ENCODE measurements around the gene MTCH2. TPM values are rescaled to one million over a fixed set of nuclear protein-coding genes. Genes with fewer than 3 reads are reported as not detected.

MTCH2 gene
- total and polyA plus RNA-seq, 4 donors: 33.0 to 76.2 (median 59.8) TPM

GRCh38 chr11:47592251-47592650, 50.1 kb downstream of the MTCH2 start:
- ATAC-seq (ENCODE audit: insufficient read depth, low FRiP score) (no peak), DNase-seq (no peak)
- Histone ChIP-seq H3K4me3 (no peak overlapping the region), H3K9ac (ENCODE audit: insufficient read depth in 1 of 2, low read length in 2 of 2) (no peak overlapping the region), H3K27ac (ENCODE audit: low read depth in 1 of 2, low read length in 1 of 2) (no peak overlapping the region), H3K4me1 (ENCODE audit: control insufficient read depth in 5 of 5, insufficient read depth in 5 of 5, low read length in 5 of 5) (peaks cover 0 to 24% (median 5%) of the 10 kb centered on the region in 5 donors), H3K27me3 (ENCODE audit: control insufficient read depth in 3 of 3, insufficient read depth in 3 of 3, low read length in 2 of 3) (peaks cover 0 to 23% (median 12%) of the 10 kb centered on the region in 3 donors), H3K9me3 (ENCODE audit: control insufficient read depth in 4 of 4, insufficient read depth in 3 of 4, low read length in 3 of 4) (peaks cover 0 to 4% (median 0%) of the 10 kb centered on the region in 4 donors), H3K36me3 (ENCODE audit: control insufficient read depth in 4 of 4, insufficient read depth in 4 of 4, low read length in 4 of 4) (peaks cover 0 to 3% (median 0%) of the 10 kb centered on the region in 4 donors)
- WGBS, 2 donors: 34 to 64% methylated on average over 4 of the region's 4 CpGs
- TF ChIP-seq, protein P1, sequence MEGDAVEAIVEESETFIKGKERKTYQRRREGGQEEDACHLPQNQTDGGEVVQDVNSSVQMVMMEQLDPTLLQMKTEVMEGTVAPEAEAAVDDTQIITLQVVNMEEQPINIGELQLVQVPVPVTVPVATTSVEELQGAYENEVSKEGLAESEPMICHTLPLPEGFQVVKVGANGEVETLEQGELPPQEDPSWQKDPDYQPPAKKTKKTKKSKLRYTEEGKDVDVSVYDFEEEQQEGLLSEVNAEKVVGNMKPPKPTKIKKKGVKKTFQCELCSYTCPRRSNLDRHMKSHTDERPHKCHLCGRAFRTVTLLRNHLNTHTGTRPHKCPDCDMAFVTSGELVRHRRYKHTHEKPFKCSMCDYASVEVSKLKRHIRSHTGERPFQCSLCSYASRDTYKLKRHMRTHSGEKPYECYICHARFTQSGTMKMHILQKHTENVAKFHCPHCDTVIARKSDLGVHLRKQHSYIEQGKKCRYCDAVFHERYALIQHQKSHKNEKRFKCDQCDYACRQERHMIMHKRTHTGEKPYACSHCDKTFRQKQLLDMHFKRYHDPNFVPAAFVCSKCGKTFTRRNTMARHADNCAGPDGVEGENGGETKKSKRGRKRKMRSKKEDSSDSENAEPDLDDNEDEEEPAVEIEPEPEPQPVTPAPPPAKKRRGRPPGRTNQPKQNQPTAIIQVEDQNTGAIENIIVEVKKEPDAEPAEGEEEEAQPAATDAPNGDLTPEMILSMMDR (IDR thresholded peaks at IDR 0.05; ENCODE audit: control extremely low read depth, extremely low read depth): no peak

DNA sequence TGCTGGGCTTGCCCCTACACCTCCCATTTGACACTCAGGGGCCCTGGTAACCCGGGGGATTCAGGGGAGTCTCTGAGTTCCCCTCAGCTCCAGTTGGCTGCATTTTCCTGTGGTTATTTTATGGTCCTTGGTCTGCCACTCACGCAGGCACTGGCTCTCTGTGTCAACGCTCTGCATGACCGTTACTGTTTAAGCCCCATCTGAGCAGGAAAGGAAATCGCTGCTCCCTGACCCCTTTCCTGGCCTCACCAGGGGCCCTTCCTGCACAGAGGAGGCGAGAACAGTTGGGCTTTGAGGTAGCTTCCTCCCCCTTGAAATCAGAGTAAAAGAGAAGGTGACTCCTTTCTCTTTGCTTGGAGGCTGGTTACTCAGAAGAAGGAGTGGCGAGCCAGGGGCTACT, 50.6 kb downstream of the MTCH2 start:
- ATAC-seq (ENCODE audit: insufficient read depth, low FRiP score): no peak
- H3K4me1 ChIP-seq (ENCODE audit: control insufficient read depth in 5 of 5, insufficient read depth in 5 of 5, low read length in 5 of 5): peaks cover 0 to 28% (median 5%) of the 10 kb centered on the region in 5 donors
- H3K27ac ChIP-seq (ENCODE audit: low read depth in 1 of 2, low read length in 1 of 2): no peak overlapping the region
- 15 to 37% methylated on average over 7 of the region's 7 CpGs for WGBS, 2 donors
- TF ChIP-seq, protein P1 (IDR thresholded peaks at IDR 0.05; ENCODE audit: control extremely low read depth, extremely low read depth): no peak
- no peak for DNase-seq
- no peak overlapping the region for H3K9ac ChIP-seq (ENCODE audit: insufficient read depth in 1 of 2, low read length in 2 of 2)
- H3K4me3 ChIP-seq: no peak overlapping the region
- H3K36me3 ChIP-seq (ENCODE audit: control insufficient read depth in 4 of 4, insufficient read depth in 4 of 4, low read length in 4 of 4): peaks cover 0 to 3% (median 0%) of the 10 kb centered on the region in 4 donors
- peaks cover 0 to 4% (median 0%) of the 10 kb centered on the region in 4 donors for H3K9me3 ChIP-seq (ENCODE audit: control insufficient read depth in 4 of 4, insufficient read depth in 3 of 4, low read length in 3 of 4)
- peaks cover 0 to 23% (median 12%) of the 10 kb centered on the region in 3 donors for H3K27me3 ChIP-seq (ENCODE audit: control insufficient read depth in 3 of 3, insufficient read depth in 3 of 3, low read length in 2 of 3)

DNA sequence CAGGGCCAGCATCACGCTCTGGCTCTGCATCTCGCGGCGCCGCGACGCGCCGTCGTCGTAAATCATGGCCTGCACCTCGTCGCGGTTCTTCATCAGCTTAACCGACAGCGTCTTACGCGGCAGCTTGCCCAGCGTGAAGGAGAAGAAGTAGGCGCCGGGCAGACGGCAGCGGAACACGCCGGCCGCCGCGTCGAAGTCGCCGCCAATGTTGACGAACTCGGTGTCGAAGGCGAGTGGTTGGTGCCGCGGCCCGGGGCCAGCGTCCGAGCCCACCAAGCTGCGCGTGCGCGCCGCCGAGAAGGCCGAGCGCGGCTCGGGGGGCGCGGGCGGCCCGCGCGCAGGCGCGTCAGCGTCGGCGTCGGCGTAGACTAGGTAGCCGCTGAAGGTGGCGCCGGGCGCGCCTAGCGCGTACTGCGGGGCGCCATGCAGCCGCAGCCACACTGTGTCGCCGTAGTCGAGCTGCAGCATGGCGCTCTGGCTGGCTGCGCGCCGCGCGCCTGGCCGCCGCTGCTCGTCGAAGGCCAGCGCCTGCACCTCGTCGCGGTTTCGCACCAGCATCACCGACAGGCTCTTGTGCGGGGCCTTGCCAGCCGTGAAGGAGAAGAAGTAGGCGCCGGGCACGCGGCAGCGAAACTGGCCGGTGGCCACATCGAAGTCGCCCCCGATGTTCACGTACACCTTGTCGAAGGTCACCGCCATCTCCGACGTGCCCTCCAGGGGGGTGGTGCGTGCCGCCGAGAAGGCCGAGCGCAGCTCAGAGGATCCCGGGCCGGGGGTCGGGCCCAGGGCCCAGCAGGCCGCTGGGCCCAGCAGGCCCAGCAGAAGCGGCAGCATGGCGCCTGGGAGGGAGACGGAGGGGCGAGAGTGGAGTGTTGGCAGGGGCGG, 52.1 kb downstream of the MTCH2 start:
- no peak overlapping the region for H3K9ac ChIP-seq (ENCODE audit: insufficient read depth in 1 of 2, low read length in 2 of 2)
- peaks cover 0 to 31% (median 5%) of the 10 kb centered on the region in 5 donors for H3K4me1 ChIP-seq (ENCODE audit: control insufficient read depth in 5 of 5, insufficient read depth in 5 of 5, low read length in 5 of 5)
- ATAC-seq (ENCODE audit: insufficient read depth, low FRiP score) (no peak), DNase-seq (peak; percentile 62 to 77 (median 63))
- peaks cover 0 to 4% (median 0%) of the 10 kb centered on the region in 4 donors for H3K9me3 ChIP-seq (ENCODE audit: control insufficient read depth in 4 of 4, insufficient read depth in 3 of 4, low read length in 3 of 4)
- 54 to 77% methylated on average over 111 to 122 of the region's 122 CpGs for WGBS, 2 donors
- peaks cover under 1 to 3% (median 1%) of the 10 kb centered on the region in 4 donors for H3K36me3 ChIP-seq (ENCODE audit: control insufficient read depth in 4 of 4, insufficient read depth in 4 of 4, low read length in 4 of 4)
- H3K27me3 ChIP-seq (ENCODE audit: control insufficient read depth in 3 of 3, insufficient read depth in 3 of 3, low read length in 2 of 3): peaks cover 0 to 20% (median 12%) of the 10 kb centered on the region in 3 donors
- TF ChIP-seq, protein P1 (IDR thresholded peaks at IDR 0.05; ENCODE audit: control extremely low read depth, extremely low read depth): no peak
- H3K4me3 ChIP-seq: peak overlapping the region; percentile 15
- no peak overlapping the region for H3K27ac ChIP-seq (ENCODE audit: low read depth in 1 of 2, low read length in 1 of 2)
